NK-92 treated with Interleukin-12 subunit alpha and Interleukin-12 subunit beta, amount 100 ng/mL, for 24 hours (cell line): ENCODE results near the gene GPR55.

Source experiments
- DNase-seq: peaks from one replicate; lab custom pipeline; 2025; lab: John Stamatoyannopoulos, UW

Gene GPR55

GRCh38 chr2:230879271-230879882 lies 45.7 kb downstream of the GPR55 start:
- DNase-seq = no peak

- DNase-seq = no peak
These were observed 46.3 kb downstream of the GPR55 start for GRCh38 chr2:230878599-230879188.

GRCh38 chr2:230877759-230878598 lies 47.1 kb downstream of the GPR55 start:
- DNase-seq = peak; percentile 95

GRCh38 chr2:230877116-230877758 lies 47.8 kb downstream of the GPR55 start:
- peak; percentile 95 for DNase-seq

GRCh38 chr2:230875347-230876315 lies 49.4 kb downstream of the GPR55 start:
- DNase-seq = no peak

GRCh38 chr2:230874876-230875275 lies 50.2 kb downstream of the GPR55 start:
- DNase-seq = no peak

GRCh38 chr2:230874456-230874855 lies 50.6 kb downstream of the GPR55 start:
- no peak for DNase-seq

GRCh38 chr2:230873661-230874401 lies 51.2 kb downstream of the GPR55 start:
- no peak for DNase-seq

GRCh38 chr2:230872968-230873660 lies 51.9 kb downstream of the GPR55 start:
- DNase-seq = no peak

- DNase-seq = no peak
These were observed 52.7 kb downstream of the GPR55 start for GRCh38 chr2:230872151-230872967.

GRCh38 chr2:230871361-230872150 lies 53.5 kb downstream of the GPR55 start:
- DNase-seq = no peak

GRCh38 chr2:230870544-230871360 lies 54.3 kb downstream of the GPR55 start:
- no peak for DNase-seq

GRCh38 chr2:230869914-230870543 lies 55.0 kb downstream of the GPR55 start:
- no peak for DNase-seq

- DNase-seq = no peak
These were observed 55.8 kb downstream of the GPR55 start for GRCh38 chr2:230868947-230869913.

- DNase-seq = no peak
These were observed 56.7 kb downstream of the GPR55 start for GRCh38 chr2:230868161-230868946.
